CD14-positive monocyte (primary cell): ENCODE results near the gene IGF2R. TPM values are rescaled to one million over a fixed set of nuclear protein-coding genes. Genes with fewer than 3 reads are reported as not detected.
A peak's percentile ranks its signal among the peaks of the same experiment; 100 is the strongest.

Experiments used
- DNase-seq, 3 donors: peaks; one replicate each; pipeline ENCODE4 v3.0.0-alpha.2; 2011 to 2022
- H2AFZ ChIP-seq: 2 replicates; pipeline ENCODE4 v1.6.0; 2012; ENCODE audit warnings: mild to moderate bottlenecking, low read depth, low read length, inconsistent platforms; ENCODE audit not compliant: insufficient read depth, poor library complexity, severe bottlenecking
- H3K27ac ChIP-seq, 2 donors: 1 replicate in 1 of 2; 2 replicates in 1 of 2; pipeline ENCODE4 v1.5.1; 2012 to 2013; ENCODE audit warnings: low read length in 2 of 2, control low read depth in 1 of 2, inconsistent platforms in 1 of 2, low read depth in 1 of 2, mild to moderate bottlenecking in 1 of 2
- H3K27me3 ChIP-seq, 2 donors: one replicate each; pipeline versions ENCODE4 v1.6.0 to v1.6.1; 2011 to 2013; ENCODE audit warnings: low read length in 2 of 2; ENCODE audit not compliant: control insufficient read depth in 2 of 2, insufficient read depth in 2 of 2
- H3K36me3 ChIP-seq, 2 donors: replicated peaks in 1 of 2; 1 replicate in 1 of 2; 2 replicates in 1 of 2; pipeline versions ENCODE4 v1.5.1 to v1.6.1; 2012 to 2013; ENCODE audit warnings: low read length in 2 of 2, control low read depth in 1 of 2, inconsistent platforms in 1 of 2, mild to moderate bottlenecking in 1 of 2; ENCODE audit not compliant: insufficient read depth in 2 of 2, control insufficient read depth in 1 of 2
- H3K4me1 ChIP-seq, 2 donors: 1 replicate in 1 of 2; 2 replicates in 1 of 2; pipeline versions ENCODE4 v1.5.1 to v1.6.1; 2012 to 2013; ENCODE audit warnings: low read length in 2 of 2, control low read depth in 1 of 2, inconsistent platforms in 1 of 2, mild to moderate bottlenecking in 1 of 2, moderate library complexity in 1 of 2; ENCODE audit not compliant: insufficient read depth in 2 of 2, control insufficient read depth in 1 of 2
- H3K4me2 ChIP-seq: replicated peaks from 2 replicates; pipeline ENCODE3; 2012; ENCODE audit warnings: low read length, moderate library complexity, mild to moderate bottlenecking; ENCODE audit not compliant: poor library complexity, severe bottlenecking; ENCODE audit errors: extremely low read depth
- H3K4me3 ChIP-seq, 3 experiments: fragments of 200-600 bp in 1 of 3; sonication (generic) in 1 of 3; replicated peaks in 1 of 3; 1 replicate in 2 of 3; 2 replicates in 1 of 3; pipeline ENCODE4 v1.5.1; 2011 to 2013; ENCODE audit warnings: low read length in 3 of 3, mild to moderate bottlenecking in 3 of 3, control low read depth in 2 of 3, low read depth in 2 of 3, inconsistent platforms in 1 of 3, moderate library complexity in 1 of 3
- H3K79me2 ChIP-seq: 2 replicates; pipeline ENCODE4 v1.6.0; 2012; ENCODE audit warnings: mild to moderate bottlenecking, control low read depth, inconsistent platforms, low read length, moderate library complexity; ENCODE audit not compliant: insufficient read depth
- H3K9ac ChIP-seq: 2 replicates; pipeline ENCODE4 v1.6.0; 2017; ENCODE audit warnings: low read length, mild to moderate bottlenecking; ENCODE audit not compliant: insufficient read depth, poor library complexity, severe bottlenecking
- H3K9me3 ChIP-seq, 2 donors: replicated peaks in 1 of 2; 1 replicate in 1 of 2; 2 replicates in 1 of 2; pipeline versions ENCODE4 v1.5.1 to v1.6.1; 2012 to 2013; ENCODE audit warnings: low read length in 2 of 2, control low read depth in 1 of 2; ENCODE audit not compliant: control insufficient read depth in 1 of 2, insufficient read depth in 1 of 2
- H4K20me1 ChIP-seq: 2 replicates; pipeline ENCODE4 v1.6.0; 2012; ENCODE audit warnings: mild to moderate bottlenecking, low read length, control low read depth, moderate library complexity; ENCODE audit not compliant: insufficient read depth
- H3K27ac Mint-ChIP-seq, 7 donors: one replicate each; pipeline ENCODE4 v1.8.0; 2020; ENCODE audit warnings: mild to moderate bottlenecking in 7 of 7, mixed read lengths in 7 of 7, moderate library complexity in 6 of 7, inconsistent platforms in 2 of 7
- H3K27me3 Mint-ChIP-seq, 3 donors: one replicate each; pipeline ENCODE4 v1.8.0; 2021 to 2022; ENCODE audit warnings: low read depth in 3 of 3, mild to moderate bottlenecking in 3 of 3, mixed read lengths in 3 of 3, moderate library complexity in 3 of 3, inconsistent platforms in 1 of 3
- H3K36me3 Mint-ChIP-seq, 2 donors: one replicate each; pipeline ENCODE4 v1.8.0; 2020; ENCODE audit warnings: mixed read lengths in 2 of 2, inconsistent platforms in 1 of 2, mild to moderate bottlenecking in 1 of 2
- H3K4me1 Mint-ChIP-seq: one replicate; pipeline ENCODE4 v1.8.0; 2020; ENCODE audit warnings: mild to moderate bottlenecking, mixed read lengths
- H3K4me3 Mint-ChIP-seq, 2 donors: one replicate each; pipeline ENCODE4 v1.8.0; 2020; ENCODE audit warnings: mild to moderate bottlenecking in 2 of 2, mixed read lengths in 2 of 2, moderate library complexity in 1 of 2
- H3K9me3 Mint-ChIP-seq, 7 donors: one replicate each; pipeline ENCODE4 v1.8.0; 2020 to 2022; ENCODE audit warnings: mixed read lengths in 7 of 7, mild to moderate bottlenecking in 6 of 7, moderate library complexity in 6 of 7, inconsistent platforms in 2 of 7
- WGBS: methylation state at CpG from one replicate; pipeline ENCODE4 v1.1.5; 2013; ENCODE audit warnings: missing lambda C conversion rate; ENCODE audit not compliant: insufficient coverage; 5-methylcytosine and 5-hydroxymethylcytosine counted together
- intact Hi-C, 2 donors: fragments of 100-400 bp; cut with micrococcal nuclease; formaldehyde crosslinking; loops; one replicate each; pipeline versions ENCODE4 v1.15.0 to v1.15.1; 2023
- polyA plus RNA-seq, 3 donors: library from polyadenylated mRNA; depleted of rRNA in 1 of 3; unstranded in 2 of 3; stranded (reverse) in 1 of 3; fragments of 300-500 nt in 2 of 3; fragments of >200 nt in 1 of 3; fragmentation: Illumina TruSeq in 2 of 3; gene quantifications; 1 replicate in 2 of 3; 2 replicates in 1 of 3; pipeline ENCODE4 v1.2.3, GENCODE V29; 2012 to 2021
- TF ChIP-seq, protein P1 (sequence below): fragments of 200-600 bp; IDR thresholded peaks from one replicate; pipeline ENCODE4 v1.8.0; 2022; ENCODE audit warnings: antibody characterized with exemption, mild to moderate bottlenecking

The IGF2R gene
- polyA plus RNA-seq, 3 donors = 6.9 to 44.8 (median 8.2) TPM

DNA sequence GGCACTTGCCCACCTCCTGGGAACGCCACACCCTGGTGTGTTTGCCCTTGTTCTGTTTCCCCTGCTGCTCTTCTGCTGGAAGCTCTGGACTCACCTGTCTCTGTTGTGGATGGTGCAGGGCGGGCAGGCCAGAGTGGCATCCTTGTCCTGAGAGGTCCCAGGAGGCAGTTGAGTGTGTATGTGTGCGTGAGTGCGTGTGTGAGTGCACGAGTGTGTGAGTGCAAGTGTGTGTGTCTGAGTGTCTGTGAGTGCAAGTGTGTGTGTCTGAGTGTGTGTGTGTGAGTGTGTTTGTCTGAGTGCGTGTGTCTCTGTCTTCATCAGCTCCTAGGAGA, 12.2 kb downstream of the IGF2R start:
- Mint-ChIP-seq H3K27ac (peak overlapping the region; percentile 91 to 99 (median 96)), H3K4me3 (peak overlapping the region; percentile 71 to 85), H3K36me3 (peaks cover 29 to 53% of the 10 kb centered on the region in 2 donors), H3K4me1 (peaks cover 91% of the 10 kb centered on the region), H3K9me3 (peaks cover 0 to 8% (median 2%) of the 10 kb centered on the region in 7 donors), H3K27me3 (peaks cover 36 to 52% (median 51%) of the 10 kb centered on the region in 3 donors)
- H4K20me1 ChIP-seq = peaks cover 100% of the 10 kb centered on the region
- peak overlapping the region; percentile 51 for H3K9ac ChIP-seq
- H3K27me3 ChIP-seq = peaks cover 0 to 33% of the 10 kb centered on the region in 2 donors
- H3K9me3 ChIP-seq = no peaks in the 10 kb centered on the region
- H3K79me2 ChIP-seq = peaks cover 87% of the 10 kb centered on the region
- WGBS = 83% methylated on average over 6 of the region's 6 CpGs
- DNase-seq = no peak
- intact Hi-C loops = loop anchor here (1.0 to 10.0 kb wide), 3 partner anchors 10 to 256 kb away; partner anchors contain the start of gene WTAP (in 1 of the 2)
- H3K4me3 ChIP-seq = peak overlapping the region in 1 of 3 experiments; percentile 59
- TF ChIP-seq, protein P1, sequence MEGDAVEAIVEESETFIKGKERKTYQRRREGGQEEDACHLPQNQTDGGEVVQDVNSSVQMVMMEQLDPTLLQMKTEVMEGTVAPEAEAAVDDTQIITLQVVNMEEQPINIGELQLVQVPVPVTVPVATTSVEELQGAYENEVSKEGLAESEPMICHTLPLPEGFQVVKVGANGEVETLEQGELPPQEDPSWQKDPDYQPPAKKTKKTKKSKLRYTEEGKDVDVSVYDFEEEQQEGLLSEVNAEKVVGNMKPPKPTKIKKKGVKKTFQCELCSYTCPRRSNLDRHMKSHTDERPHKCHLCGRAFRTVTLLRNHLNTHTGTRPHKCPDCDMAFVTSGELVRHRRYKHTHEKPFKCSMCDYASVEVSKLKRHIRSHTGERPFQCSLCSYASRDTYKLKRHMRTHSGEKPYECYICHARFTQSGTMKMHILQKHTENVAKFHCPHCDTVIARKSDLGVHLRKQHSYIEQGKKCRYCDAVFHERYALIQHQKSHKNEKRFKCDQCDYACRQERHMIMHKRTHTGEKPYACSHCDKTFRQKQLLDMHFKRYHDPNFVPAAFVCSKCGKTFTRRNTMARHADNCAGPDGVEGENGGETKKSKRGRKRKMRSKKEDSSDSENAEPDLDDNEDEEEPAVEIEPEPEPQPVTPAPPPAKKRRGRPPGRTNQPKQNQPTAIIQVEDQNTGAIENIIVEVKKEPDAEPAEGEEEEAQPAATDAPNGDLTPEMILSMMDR = no peak
- H3K36me3 ChIP-seq = no peaks in the 10 kb centered on the region
- no peak overlapping the region for H2AFZ ChIP-seq
- H3K4me1 ChIP-seq = peaks cover 75 to 92% of the 10 kb centered on the region in 2 donors
- H3K4me2 ChIP-seq = peak overlapping the region; percentile 74
- H3K27ac ChIP-seq = peak overlapping the region; percentile 85 to 97

DNA sequence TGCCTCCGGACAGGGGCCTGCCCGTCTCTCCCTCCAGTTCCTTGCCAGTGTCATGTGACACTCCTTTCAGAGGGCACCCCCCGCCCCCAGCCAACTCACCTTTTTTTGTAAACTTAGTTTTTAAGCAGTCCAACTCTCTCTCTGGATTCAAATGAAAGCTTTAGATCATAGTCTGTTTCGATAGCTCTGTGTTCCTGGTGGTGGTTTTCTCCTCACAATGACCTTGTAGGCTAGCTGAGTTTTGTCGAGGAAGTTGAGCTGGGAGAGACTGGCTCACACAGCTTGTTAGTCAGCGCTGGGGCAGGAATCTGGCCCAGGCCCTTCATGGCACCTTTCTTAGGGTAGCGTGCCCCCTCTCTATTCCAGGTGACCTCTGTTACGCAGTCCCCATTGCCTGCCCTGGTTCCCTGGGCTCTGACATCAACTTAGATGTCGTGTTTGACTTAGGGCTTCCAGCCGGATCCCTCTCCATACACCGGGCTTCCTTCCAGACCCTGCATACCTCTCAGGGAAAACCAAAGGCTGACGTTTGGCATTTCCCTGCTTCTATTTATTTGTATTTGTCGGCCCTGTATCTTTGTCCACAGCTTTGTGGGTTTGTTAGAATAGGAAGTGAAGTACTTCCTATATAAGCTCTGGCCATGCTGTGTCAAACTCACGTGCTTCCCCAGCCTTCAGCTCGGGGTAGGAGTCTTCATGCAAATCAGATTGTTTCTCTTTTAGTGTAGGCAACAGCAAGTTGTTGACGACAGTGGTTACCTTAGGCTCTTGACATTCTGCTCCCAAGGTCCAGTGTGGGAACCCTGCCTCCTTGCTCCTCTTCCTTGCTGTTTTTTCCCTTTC, 12.7 kb downstream of the IGF2R start:
- Mint-ChIP-seq H3K27ac (peak overlapping the region; percentile 91 to 99 (median 96)), H3K4me1 (peaks cover 92% of the 10 kb centered on the region), H3K9me3 (peaks cover 0 to 8% (median 2%) of the 10 kb centered on the region in 7 donors), H3K27me3 (peaks cover 37 to 51% (median 50%) of the 10 kb centered on the region in 3 donors), H3K4me3 (peak overlapping the region; percentile 71 to 85), H3K36me3 (peaks cover 33 to 55% of the 10 kb centered on the region in 2 donors)
- TF ChIP-seq, protein P1 = no peak
- 11% methylated on average over 7 of the region's 16 CpGs for WGBS
- peak; percentile 90 to 95 (median 95) for DNase-seq
- H3K4me1 ChIP-seq = peaks cover 78 to 94% of the 10 kb centered on the region in 2 donors
- peak overlapping the region; percentile 74 for H3K4me2 ChIP-seq
- intact Hi-C loops = loop anchor here (1.0 to 10.0 kb wide), 4 partner anchors 10 to 257 kb away; partner anchors contain the start of genes IGF2R (in 1 of the 2) and WTAP (in 1 of the 2)
- H3K9ac ChIP-seq = peak overlapping the region; percentile 51
- peaks cover 87% of the 10 kb centered on the region for H3K79me2 ChIP-seq
- peaks cover 0 to 30% of the 10 kb centered on the region in 2 donors for H3K27me3 ChIP-seq
- H3K36me3 ChIP-seq = no peaks in the 10 kb centered on the region
- no peak overlapping the region for H2AFZ ChIP-seq
- peak overlapping the region; percentile 10 to 59 (median 21) for H3K4me3 ChIP-seq
- peaks cover 100% of the 10 kb centered on the region for H4K20me1 ChIP-seq
- H3K9me3 ChIP-seq = no peaks in the 10 kb centered on the region
- H3K27ac ChIP-seq = peak overlapping the region; percentile 85 to 97
